GM19193 (cell line): Measurements from ENCODE around the gene OSBPL5.

Experiments
- POLR2A ChIP-seq: IDR thresholded peaks from 4 replicates; pipeline ENCODE4 v1.6.1; 2011; ENCODE audit not compliant: insufficient read depth, insufficient read length; ENCODE audit errors: extremely low read depth

Gene OSBPL5

DNA sequence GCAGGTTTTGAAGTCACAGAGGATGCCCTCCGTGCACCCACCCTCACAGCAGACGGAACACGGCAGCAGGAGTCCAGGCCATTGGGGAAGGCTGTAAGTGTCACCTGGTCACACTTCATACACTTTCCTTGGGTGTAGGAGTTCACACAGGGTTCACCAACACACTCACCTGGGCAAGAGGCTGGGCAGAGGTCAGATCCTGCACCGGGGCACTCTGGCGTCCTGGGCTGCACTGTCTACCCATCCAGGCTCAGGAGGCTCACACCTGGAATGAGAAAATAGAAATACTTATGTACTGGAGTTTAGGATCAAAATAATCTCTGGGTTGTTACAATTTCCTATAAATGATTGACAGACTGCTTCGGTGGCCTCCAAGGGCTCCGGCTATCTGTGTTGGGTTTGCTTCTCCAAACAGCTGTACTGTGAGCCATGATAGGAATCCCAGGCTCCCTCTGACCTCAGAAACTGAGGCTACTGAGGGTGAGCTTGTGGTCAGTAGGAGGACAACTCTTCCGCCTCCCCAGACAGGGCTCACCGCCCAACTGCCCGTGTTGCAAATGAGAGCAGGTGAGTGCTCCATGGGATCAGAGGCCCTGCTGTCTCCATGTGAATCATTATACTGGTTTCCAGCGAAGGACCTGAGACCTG, 87.8 kb downstream of the OSBPL5 start:
- TF ChIP-seq POLR2A, result no peak

DNA sequence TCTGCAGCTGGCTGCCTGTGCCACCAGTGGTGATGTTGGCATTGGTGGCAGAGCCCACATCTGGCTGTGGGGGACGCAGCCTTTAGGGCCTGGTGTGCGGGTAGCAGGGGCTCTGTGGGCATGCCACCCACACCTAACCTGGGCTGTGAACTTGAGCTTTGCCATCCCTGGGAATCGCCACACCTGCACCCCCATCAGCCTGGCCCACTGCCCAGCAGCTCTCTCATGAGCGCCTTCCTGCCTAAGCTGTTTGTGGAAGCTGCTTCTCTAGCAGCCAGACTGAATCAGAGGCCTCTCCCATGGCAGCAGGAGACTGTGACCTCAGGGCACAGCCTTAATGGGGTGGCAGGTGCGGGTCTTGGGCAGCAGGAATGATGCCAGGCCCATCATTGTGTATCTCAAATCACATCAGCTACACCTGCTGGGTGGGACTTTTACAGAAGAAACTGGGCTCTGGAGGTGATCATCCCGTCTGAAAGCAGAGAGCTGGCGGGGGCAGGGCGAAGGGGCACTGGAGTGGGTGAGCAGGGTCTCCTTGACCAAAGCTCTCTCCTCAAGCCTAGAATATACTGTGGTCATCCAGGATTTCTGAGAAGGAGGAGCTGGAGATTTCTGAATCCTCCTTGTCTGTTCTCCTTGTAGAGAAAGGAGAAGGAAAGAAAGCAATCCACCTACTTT, 90.1 kb downstream of the OSBPL5 start:
- no peak for TF ChIP-seq POLR2A

DNA sequence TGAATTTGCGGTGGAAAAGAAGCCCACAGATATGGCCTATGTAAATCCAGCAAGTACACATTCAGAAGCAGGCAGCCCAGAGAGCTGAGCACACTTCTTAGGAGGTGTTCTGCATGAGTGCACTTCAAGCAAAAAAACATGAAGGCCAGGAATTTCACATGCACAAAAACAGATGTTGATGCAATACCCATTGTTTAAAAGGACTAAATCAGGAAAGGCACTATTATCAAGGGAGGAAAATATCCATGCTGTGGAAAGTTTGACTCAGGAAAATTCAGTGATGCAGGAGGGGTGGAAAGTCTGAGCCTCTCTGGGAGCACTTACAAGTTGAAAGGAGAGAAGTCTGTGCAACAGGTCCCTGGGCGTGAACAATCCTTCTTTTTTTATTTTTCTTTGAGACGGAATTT, 92.1 kb downstream of the OSBPL5 start:
- TF ChIP-seq POLR2A, result no peak

DNA sequence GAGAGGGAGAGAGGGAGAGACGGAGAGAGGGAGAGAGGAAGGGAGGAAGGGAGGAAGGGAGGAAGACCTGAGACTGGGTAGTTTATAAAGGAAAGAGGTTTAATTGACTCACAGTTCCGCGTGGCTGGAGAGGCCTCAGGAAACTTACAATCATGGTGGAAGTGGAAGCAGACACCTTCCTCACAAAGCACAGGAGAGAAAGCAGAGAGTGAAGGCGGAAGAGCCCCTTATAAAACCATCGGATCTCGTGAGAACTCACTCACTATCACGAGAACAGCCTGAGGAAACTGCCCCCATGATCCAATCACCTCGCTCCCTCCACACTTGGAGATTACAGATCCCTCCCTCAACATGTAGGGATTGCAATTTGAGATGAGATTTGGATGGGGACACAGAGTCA, 95.7 kb downstream of the OSBPL5 start:
- TF ChIP-seq POLR2A, result no peak

DNA sequence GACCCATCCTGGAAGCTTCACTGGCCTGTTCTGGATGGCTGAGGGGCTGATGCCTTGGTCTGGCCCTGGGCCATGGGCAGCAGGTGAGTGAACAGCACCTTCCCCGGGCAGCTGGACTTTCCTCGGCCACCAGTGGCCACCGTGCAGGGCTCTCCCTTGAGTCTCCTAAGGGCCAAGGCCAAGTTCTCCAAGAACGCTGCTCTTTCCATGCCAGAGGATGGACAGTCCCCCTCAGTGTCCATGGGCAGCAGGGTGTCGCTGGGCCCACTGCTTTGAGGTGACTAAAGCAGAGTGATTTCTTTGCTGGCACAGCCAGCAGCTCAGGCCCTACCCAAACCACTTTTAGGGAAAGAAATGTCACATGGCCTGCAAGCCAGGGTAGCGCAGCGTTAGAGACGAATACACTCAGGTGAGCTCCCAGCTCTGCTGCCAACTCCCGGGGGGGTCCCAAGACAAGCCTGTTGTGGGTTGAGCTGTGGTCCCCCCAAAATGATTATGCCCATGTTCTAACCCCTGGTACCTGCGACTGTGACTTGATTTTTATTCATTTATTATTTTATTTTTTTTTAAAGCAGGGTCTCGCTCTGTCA, 104.6 kb downstream of the OSBPL5 start:
- TF ChIP-seq POLR2A, result no peak

DNA sequence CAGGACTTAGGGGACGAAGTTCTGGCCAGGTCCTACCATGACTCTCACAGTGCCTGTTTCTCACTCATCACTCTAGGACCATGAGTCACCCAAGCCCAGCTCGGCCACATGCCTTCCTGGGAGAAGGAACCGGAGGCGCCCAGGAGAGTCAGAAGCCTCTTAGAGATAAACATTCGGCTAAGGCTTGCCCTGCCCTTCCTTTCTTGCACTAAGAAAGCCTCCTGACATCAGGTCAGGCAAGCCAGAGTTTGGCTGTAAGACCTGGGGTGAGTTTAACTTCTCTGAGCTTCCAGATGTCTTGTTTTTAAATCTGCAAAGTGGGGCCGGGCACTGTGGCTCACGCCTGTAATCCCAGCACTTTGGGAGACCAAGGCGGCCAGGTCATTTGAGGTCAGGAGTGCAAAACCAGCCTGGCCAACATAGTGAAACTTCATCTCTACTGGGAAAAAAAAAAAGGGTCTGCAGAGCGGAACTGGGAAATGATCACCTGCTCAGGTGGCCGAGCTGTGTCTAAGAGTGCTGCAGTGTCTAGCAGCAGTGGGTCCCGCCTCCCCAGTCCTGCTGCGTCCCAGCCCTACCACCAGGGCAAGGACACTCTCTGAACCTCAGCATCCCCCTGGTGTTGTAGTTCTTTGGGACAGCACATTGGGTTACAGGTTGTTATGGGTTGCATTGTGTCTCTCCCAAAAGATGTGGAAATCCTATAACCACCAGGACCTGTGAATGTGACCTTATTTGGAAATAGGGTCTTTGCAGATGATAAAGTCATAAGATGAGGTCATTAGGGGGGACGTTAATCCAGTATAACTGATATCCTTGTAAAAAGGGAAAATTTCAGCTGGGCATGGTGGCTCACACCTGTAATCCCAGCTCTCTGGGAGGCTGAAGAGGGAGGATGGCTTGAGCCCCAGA, 106.1 kb downstream of the OSBPL5 start:
- no peak for TF ChIP-seq POLR2A

DNA sequence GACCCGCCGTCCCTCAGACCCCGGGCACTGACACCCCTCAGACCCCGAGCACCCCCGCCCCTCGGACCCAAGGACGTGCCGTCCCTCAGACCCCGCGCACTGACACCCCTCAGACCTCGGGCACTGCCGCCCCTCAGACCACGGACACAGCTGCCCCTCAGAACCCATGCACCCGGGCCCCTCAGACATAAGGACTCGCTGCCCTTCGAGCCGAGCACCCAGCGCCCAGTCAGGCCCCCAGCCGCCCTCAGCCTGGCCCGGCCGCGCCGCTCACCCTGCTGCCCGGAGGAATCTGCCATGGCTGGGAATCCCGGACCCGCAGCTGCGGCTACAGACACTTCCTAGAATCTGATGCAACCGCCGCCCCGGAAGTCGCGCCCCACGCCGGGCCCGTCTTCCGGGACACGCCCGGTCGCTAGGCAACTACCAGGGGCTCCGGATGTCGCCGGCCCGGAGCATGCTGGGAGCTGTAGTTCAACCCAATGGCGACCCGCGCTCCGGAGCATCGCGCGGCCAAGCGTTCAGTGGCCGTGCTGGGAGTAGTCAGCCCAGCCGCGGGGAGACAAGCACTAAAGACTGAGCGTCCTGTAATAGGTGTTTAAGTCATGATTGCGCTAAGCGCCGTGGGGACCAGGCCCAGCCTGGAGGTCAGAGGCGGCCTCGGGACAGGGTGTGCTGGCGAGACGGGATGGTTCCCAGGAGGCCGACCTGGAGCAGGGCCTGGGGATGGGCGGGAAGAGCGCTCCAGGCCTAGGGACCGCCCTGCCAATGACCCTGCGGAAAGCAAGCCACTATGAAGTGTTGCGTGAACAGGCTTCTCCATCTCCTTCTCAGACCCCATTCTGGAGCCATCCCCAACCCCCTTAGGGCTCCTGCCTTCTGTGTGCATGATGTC, 107.8 kb downstream of the OSBPL5 start, which contains the start of gene CARS1:
CARS1 (minus strand) TSS at position 355 of the 895 bp plus-strand sequence; CDS start at position 299, 56 bp downstream.
- TF ChIP-seq POLR2A, result peak; percentile 79

DNA sequence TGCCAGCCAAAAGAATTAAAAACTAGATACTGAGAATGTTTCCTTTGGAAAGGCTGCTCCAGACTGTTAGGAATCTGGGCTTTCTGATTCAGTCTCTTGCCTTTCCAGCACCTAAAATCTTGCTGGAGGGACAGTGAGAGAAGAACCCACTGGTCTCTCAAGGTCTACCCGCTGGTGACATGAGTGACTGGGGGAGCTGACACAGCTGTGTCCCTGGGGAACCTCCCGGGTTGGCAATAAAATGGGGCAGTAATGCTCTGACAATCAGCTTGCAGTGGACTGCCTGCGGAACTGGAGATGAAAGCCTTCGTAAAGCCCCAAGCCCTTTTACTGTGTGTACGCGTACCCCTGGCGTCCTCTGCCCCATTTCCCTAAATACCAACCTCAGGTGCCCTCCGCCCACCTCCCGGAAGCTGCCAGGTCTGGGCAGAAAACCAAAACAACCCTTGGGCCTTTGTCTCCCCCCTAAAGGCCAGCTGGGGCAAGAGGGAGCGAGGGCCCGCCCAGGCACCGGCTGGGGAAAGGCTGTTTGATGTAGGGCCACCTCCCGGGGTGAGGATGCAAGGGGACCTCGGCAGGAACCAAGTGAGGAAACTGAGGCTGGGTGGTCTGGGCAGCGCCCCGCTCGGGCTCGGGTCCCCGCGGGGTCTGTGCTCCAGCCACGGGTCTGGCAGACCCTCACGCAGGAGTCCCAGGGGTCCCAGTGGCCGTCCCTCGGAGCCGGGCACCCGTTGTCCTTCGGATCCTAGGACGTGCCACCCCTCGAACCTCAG, 108.6 kb downstream of the OSBPL5 start:
- TF ChIP-seq POLR2A, result no peak

DNA sequence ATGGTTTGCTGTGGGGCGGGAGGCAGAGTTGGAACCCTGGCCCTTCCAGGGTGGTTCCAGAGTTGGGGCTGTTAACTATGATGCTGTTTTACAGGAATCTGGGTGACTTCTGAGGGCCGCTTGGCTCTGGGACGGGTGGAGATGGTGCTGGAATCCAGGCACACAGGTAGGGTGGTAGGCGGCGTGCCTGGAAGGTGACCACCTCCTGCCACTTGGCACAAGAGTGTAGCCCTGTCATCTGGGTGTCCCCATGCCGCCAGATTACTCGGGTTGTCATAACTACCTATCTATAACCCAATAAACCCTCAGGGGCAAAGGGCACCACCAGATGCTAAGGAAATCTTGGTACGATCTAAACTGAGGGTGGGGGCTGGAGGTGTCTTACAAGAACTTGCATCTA, 109.2 kb downstream of the OSBPL5 start:
- TF ChIP-seq POLR2A, result no peak

DNA sequence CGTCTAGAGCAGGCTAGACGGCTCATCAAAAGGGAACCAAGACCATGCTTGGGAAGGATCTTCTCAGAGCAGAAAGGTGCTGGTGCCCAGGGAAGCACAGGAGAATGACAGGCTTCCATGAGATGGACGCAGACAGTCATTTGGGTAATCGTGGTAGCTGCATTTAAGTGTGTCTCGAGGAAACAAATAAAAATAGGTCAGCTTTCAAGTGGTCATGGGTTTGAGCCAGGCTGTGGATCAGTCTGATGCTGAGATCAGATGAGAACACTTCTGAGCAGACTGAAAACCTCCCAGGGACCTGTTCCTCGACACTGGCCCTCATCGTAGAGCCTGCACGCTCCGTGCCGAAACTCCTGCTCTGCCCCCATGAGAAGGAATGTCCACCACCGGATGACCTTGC, 112.5 kb downstream of the OSBPL5 start:
- TF ChIP-seq POLR2A, result no peak

DNA sequence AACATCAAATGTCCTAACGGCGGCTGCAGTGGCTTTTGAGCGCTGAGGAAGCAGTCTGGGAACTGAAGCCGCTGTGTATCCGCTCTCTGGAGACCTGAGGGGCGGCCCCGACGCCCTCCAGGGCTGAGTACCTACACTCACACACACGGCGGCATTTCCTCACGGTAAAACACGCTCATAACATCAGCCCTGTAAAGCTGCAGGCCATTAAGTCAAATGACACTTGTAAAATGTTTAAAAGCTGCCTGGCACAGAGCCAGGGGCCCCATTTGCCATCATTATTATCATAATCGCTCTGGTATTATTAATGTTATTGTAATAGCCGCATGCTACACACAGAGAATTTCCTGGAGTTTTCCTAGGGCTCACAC, 113.0 kb downstream of the OSBPL5 start:
- TF ChIP-seq POLR2A, result no peak

DNA sequence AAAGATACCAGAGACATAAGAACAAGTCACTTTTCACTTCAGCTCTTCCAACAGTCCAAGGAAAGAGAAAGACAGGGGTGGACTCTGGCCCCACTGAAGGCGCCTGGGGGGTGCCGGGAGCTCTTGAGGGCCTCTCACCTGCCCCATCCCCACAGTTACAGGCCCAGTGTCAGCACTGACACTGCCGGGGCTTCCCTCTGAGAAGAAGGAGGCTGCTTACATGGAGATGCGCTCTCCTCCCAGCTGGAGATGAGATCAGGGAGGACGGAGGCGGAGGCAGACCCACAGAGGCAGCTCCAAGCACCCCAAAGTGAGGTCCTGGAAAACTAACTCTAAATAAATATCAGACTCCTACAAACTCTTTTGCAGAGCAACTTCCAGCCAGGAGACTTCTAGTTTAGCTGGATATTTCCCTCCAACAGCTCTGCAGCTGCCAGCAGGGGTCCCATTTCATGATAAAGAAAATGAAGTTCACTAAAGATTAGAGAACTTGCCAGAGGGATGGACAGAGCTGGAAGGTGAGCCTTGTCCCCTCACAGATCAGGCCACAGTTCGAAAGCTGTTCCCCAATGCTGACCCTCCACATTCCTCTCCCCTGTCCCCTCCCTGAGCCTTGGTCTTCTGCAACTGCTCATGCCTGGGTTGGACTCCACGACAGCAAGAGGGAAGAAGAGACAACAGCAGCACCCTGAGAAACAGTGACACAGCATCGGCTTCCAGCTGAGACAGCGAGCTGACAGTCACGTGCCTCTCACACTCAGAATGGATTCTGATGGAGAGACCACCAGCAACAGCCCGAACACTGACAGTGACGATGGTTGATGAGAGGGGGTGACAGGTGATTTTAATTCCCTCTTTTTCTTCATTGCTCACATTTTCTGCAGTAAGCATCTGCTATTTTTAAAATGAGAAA, 113.7 kb downstream of the OSBPL5 start:
- no peak for TF ChIP-seq POLR2A
